ENCODE data around the gene COBLL1.
"Not testable (repeated sequence)": the region's sequence is repeated elsewhere in the genome, so short reads cannot be mapped to it uniquely, and the experiment has no call there.

COBLL1 gene

DNA sequence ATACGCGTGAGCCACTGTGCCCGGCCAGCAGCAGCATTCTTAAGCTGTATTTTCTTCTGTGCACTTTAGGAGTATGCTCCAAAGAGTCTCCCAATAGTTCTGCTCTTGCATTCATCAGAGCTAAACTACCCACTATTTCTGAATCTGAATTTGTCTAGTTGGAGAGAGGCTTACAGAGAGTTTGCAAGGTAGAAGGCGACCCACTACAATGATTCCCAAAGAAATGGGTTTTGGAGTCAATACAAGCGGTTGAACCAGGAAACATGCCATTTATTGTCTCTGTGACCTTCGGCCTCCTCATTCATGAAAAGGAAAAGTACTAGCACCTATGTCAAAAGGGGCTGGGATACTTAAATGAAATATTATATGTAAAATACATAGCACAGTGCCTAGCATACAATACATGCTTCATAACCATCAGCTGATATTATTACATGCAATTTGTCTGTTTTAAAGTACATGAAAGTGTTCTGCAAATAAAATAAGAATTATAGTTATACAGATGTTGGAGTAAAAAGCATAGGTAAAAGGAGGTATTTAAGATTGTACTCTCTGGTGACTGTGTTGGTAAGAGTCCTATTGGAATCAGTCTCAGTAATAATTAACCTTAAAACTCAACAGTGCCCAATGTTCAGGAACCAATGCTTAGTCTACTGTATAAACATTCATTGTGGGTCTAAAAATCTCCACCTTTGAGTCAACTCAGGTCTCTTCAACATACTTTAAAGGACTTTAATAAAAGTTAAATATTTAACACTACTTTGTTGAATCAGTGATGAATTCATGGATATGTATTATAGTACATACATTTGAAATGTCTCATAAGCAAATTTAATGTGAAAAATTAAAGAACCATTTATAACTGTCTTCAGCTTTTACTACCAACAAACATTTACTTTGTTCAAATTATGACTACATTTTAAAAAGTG lies 130.5 kb downstream of the COBLL1 start:
- DNase-seq = no peak

GRCh38 chr2:164710252-164710836 lies 131.3 kb downstream of the COBLL1 start:
- DNase-seq = not testable (repeated sequence)

DNA sequence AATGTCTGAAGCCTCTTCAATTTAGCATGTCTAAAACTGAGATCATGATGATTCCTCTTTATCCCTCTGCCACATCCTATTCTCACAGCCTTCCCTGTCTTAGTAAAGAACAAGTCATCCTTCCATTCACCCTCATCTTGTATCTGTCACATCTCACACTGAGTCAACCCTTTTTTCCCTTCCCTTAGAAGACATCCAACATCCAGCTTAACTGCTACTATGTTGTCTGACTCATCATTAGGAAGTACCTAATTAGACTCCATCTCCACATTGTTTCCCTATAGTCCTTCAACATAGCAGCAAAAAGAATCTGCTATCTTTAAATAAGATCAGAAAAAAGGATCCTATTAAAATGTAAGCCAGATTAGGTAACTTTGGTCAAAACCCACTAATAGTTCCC lies 135.1 kb downstream of the COBLL1 start:
- DNase-seq = no peak

GRCh38 chr2:164705412-164706167 lies 136.0 kb downstream of the COBLL1 start:
- DNase-seq = no peak

DNA sequence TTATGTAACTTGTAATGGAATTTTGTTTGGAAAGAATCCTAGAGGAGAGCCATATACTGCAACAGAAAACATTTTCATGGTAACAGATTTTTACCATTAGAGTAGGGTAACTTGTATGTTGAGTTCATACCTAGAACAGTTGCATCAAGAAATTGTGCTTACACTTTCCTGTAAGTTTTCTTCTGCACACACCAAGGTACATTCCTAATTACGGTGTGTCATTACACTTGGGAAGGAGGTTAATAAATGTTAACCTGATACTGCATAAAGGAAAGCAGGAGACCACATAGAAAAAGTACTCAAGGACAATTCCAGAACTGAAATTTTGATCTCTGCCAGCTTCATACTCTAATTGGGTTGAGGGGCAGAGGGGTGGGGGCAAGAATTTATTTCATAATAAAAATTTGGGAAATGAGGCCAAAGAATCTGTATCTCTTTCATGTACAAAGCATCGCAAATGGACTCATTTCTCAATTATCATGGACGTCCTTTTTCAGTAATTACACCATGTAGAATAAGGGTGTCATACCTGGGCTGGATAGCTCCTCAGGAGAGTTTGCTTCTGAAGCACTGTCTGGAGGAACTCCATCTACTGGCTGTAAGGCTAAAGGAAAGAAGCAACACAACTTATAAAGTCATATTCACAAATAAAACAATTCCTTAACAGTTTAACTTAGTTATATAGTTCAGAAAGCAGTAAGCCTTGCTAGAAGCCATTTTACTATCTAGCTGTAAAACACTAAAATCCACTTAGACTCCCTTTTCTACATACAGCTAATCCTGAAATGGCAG lies 137.5 kb downstream of the COBLL1 start:
- no peak for DNase-seq

GRCh38 chr2:164701565-164701964 lies 140.1 kb downstream of the COBLL1 start:
- no peak for DNase-seq

DNA sequence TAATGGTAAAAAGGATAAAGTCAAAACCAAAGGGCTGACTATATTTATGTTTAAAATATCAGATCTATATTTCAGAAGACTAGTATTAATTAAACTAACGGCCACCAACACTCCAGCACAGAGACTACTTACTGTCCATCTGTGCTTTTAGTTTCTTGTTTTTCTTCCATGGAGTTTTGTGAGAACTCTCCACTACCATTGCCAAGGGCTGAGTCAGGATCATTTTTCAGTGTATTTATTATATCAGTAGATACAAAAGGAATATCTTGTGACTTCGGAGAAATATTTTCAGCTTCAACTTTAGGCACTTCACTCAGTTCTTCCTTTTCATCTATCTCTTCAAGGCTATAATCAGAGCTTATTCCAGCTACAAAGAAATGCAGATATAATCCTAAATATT lies 141.2 kb downstream of the COBLL1 start:
- no peak for DNase-seq

DNA sequence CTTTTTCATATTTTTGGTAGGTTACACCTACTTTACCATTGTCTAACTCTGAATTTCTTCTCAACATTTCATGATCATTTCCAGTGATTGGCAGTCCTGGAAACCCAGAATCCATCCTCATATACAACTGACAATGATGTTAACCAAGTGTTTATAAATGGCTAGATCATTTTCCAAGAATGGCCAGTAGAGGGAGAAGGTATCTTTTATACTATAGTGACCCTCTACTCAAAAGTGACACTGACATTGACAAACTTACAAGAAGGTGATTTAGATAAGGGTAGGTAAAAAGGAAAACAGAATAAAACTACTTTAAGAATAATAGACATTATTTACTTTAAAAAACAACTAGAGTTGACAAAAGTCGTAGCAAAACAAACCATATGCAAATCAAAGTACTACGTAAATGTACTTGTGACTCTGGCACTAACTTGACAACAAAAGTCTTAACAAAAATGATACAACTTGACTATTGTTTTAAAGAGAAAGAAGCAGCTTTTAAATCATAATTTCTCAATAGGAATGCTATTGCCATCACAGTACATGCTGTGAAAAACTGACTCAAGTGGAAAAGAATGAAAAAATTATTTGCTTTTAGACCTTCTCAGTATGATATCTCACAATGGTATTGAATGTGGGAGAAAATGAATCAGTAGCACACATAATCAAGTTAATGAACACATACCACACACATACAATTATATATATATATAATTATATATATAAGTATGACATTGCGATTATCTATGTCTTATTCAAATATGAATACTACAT lies 143.7 kb downstream of the COBLL1 start:
- no peak for DNase-seq

DNA sequence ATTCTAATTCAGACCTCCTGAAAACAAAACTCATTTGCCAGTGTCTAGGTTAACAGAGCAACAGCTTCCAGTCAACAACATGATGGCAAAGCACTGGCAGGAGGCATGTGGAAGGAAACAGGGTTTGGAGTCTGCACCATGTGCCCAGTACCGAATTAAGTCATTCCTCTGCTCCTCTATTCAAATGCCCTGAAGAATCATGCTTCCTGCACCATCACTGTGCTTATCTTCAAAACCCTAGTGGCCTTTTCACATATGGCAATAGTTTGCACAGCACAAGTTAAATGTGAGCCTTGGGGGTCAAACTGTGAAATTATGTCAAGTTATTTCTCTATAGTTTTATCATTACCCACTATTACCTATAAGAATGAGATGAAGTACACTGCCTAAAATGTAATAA lies 145.0 kb downstream of the COBLL1 start:
- DNase-seq = no peak

- no peak for DNase-seq
Observed at GRCh38 chr2:164694275-164694695, 147.3 kb downstream of the COBLL1 start.

DNA sequence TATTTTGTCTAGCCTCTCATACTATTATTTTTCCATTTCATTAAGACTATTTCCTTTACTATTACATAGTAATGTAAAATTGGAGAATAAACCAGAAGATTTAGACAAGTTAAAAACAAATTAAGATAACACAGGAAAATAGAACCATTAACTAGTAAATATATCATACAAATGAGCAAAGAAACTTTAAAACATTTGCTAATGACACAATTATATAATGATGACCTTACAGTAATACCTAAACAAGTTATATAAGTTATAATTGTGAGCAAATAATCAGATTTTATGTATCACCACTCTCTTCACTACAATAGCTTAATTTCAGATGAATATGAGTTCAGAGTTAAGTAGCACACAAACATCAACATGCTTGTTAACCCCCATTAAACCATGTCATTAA lies 147.8 kb downstream of the COBLL1 start:
- DNase-seq = no peak

GRCh38 chr2:164693390-164693789 lies 148.2 kb downstream of the COBLL1 start:
- no peak for DNase-seq

DNA sequence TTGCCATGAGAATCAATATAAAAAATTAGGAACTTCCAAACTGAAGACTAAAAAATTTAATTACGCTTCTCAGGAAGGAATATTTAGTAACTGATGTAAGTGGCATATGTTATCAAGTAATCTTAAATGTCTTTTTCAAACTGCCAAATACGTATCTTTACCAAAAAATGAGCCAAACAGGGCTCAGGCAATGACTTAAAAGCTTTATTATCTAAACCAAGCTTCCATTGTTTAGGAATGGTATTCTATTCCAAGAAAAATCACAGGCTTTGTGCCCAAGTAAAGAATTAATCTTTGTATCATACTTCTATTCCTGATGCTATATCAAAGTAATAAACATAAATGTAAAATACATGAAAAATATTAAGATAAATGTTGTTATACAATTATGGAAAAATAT lies 148.7 kb downstream of the COBLL1 start:
- DNase-seq = no peak

- DNase-seq = no peak
Observed at GRCh38 chr2:164692114-164692513, 149.5 kb downstream of the COBLL1 start.

DNA sequence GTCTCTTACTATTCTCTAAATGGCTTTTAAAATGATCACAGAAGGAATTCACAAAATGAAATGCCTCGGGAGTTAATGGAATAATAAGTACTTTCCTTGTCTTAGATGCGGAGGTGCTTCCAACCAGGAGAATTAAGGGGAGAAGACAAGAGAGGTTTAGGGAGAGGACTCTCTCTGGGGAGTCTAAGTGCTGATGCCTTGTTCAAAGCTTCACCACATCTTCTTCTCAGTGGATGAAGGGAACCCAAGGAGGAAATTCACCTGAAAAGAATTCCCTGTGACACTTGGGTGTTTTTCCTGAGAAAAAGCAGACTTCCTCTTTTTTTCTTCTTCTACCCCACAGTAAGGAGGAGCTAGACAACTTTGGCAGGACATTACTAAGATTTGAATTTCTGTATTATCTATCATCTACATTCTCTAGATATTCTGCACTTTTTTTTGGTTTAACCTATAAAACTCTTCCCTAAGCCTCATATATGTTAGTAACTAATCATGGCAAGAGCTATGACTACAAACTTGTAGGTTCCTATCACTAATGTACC lies 150.2 kb downstream of the COBLL1 start:
- DNase-seq = no peak

GRCh38 chr2:164690361-164690760 lies 151.3 kb downstream of the COBLL1 start:
- DNase-seq = no peak

DNA sequence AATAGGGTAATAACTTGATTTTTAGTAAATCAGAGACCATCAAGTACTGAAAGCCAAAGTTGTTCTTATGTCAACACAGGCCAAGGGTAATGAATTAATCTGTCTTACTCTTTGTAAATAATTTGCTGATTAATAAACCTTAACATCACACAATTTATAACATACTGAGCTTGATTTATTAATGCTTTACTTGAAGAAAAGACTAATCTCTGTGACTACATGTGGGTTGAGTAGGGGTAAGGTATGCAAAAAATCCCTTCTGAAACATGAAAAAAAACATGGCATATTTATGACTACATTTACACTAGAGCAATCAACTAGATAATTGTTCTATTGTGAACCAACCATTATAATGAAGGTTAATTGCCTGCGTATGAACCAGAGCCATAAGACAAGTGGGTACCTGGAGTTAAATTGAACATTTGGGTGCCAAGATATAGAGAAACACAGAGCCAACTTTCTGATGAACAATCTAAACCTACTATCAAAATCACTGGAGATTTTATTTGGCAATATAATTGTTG lies 152.7 kb downstream of the COBLL1 start:
- DNase-seq = no peak

DNA sequence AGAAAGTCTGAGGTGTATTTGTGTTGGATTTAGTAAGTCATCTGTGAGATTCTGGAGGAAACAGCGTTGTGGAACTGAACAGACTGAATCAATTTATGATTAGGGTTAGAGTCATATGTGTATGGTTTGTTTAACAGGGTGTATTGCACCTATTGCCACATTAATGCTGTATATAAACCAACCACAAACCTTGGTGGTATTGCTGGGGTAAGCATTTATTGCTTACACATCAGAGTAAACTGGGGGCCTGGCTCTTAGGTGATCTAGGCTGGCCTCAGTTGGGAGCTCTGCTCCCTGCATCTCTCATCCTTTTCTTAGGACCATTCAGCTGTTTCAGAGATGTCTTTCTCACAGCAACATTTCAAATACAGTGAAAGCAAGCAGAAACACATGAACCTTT lies 160.6 kb downstream of the COBLL1 start:
- no peak for DNase-seq

- no peak for DNase-seq
Observed at GRCh38 chr2:164678631-164679149, 162.9 kb downstream of the COBLL1 start.

DNA sequence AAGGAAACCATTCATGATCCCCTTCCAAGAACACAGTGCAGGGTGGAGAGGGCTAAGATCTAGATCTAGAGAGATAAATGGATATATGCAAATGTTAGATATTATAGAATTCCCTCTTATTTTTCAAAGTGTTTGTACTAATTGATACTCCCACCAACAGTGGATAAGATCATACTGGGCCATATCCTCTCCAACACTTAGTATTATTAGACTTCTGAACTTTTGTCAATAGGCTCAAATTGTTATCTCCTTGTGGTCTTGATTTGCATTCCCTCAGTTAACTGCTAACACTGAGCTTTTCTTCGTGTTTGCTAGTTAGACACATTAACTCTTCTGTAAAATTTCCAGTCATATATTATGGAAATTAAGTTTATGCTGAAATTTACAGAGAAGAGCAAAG lies 163.9 kb downstream of the COBLL1 start:
- DNase-seq = no peak

- DNase-seq = no peak
Observed at GRCh38 chr2:164677271-164677670, 164.4 kb downstream of the COBLL1 start.

All from activated CD4-positive, CD25-positive, alpha-beta regulatory T cell (primary cell).